Measurements from ENCODE around the gene ARFGEF3. TPM values are rescaled to one million over a fixed set of nuclear protein-coding genes. Genes with fewer than 3 reads are reported as not detected.
"Not testable (repeated sequence)": the region's sequence is repeated elsewhere in the genome, so short reads cannot be mapped to it uniquely, and the experiment has no call there.

ARFGEF3 gene
- total and polyA plus RNA-seq, 11 donors, result 0.58 to 11.9 (median 2.5) TPM

DNA sequence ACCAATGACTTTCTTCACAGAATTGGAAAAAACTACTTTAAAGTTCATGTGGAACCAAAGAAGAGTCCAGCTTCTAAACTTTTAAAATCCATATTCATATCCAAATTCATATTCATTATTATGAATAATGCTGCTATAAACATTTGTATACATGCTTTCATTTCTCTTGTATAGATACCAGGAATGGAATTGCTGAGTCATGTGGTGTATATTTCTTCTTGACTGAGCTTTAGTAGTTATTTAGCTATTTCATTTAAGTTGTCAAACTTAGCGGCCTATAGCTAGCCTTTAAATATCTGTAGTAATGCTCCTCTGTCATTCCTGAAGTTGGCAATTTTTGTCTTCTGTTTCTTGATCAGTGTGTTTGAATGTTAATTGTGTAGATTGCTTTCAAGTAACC, 196.2 kb downstream of the ARFGEF3 start:
- Histone ChIP-seq H3K9me3 (no peaks in the 10 kb centered on the region), H3K27ac (no peak overlapping the region), H3K36me3 (no peaks in the 10 kb centered on the region), H3K4me3 (no peak overlapping the region), H3K27me3 (no peaks in the 10 kb centered on the region), H3K4me1 (no peaks in the 10 kb centered on the region)
- DNase-seq (no peak), ATAC-seq (no peak)
- 94 to 97% (median 96%) methylated on average over 1 of the region's 1 CpG for WGBS, 4 donors
- intact Hi-C loops (cut with DNase I), result no loop called here
- TF ChIP-seq, protein P1, sequence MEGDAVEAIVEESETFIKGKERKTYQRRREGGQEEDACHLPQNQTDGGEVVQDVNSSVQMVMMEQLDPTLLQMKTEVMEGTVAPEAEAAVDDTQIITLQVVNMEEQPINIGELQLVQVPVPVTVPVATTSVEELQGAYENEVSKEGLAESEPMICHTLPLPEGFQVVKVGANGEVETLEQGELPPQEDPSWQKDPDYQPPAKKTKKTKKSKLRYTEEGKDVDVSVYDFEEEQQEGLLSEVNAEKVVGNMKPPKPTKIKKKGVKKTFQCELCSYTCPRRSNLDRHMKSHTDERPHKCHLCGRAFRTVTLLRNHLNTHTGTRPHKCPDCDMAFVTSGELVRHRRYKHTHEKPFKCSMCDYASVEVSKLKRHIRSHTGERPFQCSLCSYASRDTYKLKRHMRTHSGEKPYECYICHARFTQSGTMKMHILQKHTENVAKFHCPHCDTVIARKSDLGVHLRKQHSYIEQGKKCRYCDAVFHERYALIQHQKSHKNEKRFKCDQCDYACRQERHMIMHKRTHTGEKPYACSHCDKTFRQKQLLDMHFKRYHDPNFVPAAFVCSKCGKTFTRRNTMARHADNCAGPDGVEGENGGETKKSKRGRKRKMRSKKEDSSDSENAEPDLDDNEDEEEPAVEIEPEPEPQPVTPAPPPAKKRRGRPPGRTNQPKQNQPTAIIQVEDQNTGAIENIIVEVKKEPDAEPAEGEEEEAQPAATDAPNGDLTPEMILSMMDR (IDR thresholded peaks at IDR 0.05), result no peak
- TF ChIP-seq POLR2A (IDR thresholded peaks at IDR 0.05), result no peak

DNA sequence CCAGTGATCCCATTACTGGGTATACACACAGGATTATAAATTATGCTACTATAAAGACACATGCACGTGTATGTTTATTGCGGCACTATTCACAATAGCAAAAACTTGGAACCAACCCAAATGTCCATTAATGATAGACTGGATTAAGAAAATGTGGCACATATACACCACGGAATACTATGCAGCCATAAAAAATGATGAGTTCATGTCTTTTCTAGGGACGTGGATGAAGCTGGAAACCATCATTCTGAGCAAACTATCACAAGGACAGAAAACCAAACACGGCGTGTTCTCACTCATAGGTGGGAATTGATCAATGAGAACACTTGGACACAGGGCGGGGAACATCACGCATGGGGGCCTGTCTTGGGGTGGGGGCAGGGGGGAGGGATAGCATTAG, 206.9 kb downstream of the ARFGEF3 start:
- H3K9me3 ChIP-seq; H3K27ac ChIP-seq; intact Hi-C loops (cut with DNase I); H3K4me3 ChIP-seq; DNase-seq; H3K36me3 ChIP-seq; ATAC-seq; H3K27me3 ChIP-seq; H3K4me1 ChIP-seq: not testable (repeated sequence)
- WGBS, 4 donors, result 89 to 96% (median 94%) methylated on average over 8 of the region's 8 CpGs

DNA sequence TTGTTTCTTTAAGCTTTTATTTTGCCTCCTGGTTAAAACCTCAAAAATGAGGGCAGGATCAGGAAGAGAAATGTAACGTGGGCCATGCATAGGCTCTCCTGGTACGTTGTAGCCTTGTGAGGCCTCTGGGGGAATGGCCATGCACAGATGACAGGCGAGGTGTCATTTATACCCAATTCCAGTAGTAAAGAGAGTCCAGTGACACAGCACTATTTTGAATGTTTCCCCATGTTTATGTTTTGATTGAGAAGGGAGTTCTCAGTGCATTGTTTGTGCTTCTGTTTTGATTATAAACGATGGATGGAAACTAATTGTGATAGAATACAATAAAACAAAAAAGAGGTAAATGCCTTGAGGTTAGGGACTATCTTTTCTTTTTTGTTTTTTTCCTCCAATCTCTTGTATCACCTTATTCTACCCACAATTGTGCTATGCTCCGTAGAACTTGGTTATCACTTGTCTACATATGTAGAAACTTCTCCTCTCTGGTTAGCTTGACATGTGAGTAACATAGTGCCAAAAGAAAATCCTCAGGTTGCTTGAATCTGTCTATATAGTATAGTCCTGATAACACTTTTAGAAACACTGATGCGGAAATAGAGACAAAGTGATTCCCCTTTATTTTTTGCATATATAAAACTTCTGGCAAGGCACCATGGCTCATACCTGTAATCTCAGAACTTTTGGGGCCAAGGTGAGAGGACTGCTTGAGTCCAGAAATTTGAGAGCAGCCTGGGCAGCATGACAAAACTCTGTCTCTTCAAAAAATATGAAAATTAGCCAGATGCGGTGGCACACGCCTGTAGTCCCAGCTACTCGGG, 209.1 kb downstream of the ARFGEF3 start:
- ATAC-seq (no peak), DNase-seq (no peak)
- H3K9me3 ChIP-seq, result peaks cover 0 to 5% (median 0%) of the 10 kb centered on the region in 12 donors
- intact Hi-C loops (cut with DNase I), result no loop called here
- H3K27me3 ChIP-seq, result no peaks in the 10 kb centered on the region
- H3K36me3 ChIP-seq, result no peaks in the 10 kb centered on the region
- H3K4me1 ChIP-seq, result no peaks in the 10 kb centered on the region
- no peak overlapping the region for H3K27ac ChIP-seq
- TF ChIP-seq POLR2A (IDR thresholded peaks at IDR 0.05), result no peak
- TF ChIP-seq, protein P1 (IDR thresholded peaks at IDR 0.05), result no peak
- no peak overlapping the region for H3K4me3 ChIP-seq
- 75 to 87% (median 81%) methylated on average over 9 of the region's 9 CpGs for WGBS, 4 donors

DNA sequence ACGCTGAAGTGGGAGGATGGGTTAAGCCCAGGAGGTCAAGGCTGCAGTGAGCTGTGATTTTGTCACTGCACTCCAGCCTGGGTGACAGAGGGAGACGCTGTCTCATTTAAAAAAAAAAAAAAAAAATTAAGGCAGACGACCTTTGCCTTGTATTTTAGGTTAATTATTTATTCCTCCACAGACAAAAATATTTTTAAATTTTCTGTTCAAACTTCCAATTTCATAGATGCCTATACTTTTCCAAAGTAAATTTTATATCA, 209.6 kb downstream of the ARFGEF3 start:
- WGBS, 4 donors, result 60 to 71% (median 66%) methylated on average over 3 of the region's 3 CpGs

More for the DNA sequence above, 209.6 kb downstream of the ARFGEF3 start:
- Histone ChIP-seq H3K27me3 (no peaks in the 10 kb centered on the region), H3K4me3 (no peak overlapping the region), H3K36me3 (no peaks in the 10 kb centered on the region), H3K4me1 (no peaks in the 10 kb centered on the region), H3K9me3 (peaks cover 0 to 5% (median 0%) of the 10 kb centered on the region in 12 donors), H3K27ac (no peak overlapping the region)
- TF ChIP-seq, protein P1 (IDR thresholded peaks at IDR 0.05), result no peak
- intact Hi-C loops (cut with DNase I), result no loop called here
- no peak for DNase-seq
- ATAC-seq, result no peak

Data from heart left ventricle (tissue), 16 donors.